Activated gamma-delta T cell treated with Interleukin-2 at 50 U/mL for 16 hours (primary cell): ENCODE data around the gene WNT1.

Experiments
- DNase-seq: peaks from one replicate; pipeline ENCODE4 v3.0.0-alpha.2; 2020

The WNT1 gene

DNA sequence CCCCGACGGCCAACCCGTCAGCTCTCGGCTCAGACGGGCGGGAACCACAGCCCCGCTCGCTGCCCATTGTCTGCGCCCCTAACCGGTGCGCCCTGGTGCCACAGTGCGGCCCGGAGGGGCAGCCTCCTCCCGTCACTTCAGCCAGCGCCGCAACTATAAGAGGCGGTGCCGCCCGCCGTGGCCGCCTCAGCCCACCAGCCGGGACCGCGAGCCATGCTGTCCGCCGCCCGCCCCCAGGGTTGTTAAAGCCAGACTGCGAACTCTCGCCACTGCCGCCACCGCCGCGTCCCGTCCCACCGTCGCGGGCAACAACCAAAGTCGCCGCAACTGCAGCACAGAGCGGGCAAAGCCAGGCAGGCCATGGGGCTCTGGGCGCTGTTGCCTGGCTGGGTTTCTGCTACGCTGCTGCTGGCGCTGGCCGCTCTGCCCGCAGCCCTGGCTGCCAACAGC lies at the start of gene WNT1:
Gene WNT1 (plus strand): TSS at position 32 of the 450 bp plus-strand sequence. CDS start 329 bp downstream, at position 361.
- no peak for DNase-seq

- DNase-seq: no peak
These were observed 48.6 kb upstream of the WNT1 start for GRCh38 chr12:48929551-48929950.

DNA sequence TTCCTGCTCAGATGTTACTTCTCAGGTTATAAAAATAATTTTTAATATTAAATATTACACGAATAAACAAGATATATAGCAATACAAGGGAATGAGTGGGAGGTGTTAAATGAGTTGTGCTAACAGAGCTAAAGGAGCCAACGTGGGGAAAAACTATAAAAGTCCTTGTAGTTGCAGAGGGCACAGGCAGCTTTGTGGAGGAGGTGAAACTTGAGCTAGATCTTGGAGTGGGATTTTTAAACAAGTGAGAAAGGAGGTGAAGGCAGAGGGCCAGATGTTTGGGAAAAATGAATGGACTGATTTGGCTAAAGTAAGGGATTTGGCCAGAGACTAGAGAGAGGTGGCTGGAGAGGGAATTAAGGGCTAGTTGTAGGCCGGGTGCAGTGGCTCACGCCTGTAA lies 47.6 kb upstream of the WNT1 start:
- DNase-seq: no peak

GRCh38 chr12:48932878-48933277 lies 45.2 kb upstream of the WNT1 start:
- peak; percentile 29 for DNase-seq

DNA sequence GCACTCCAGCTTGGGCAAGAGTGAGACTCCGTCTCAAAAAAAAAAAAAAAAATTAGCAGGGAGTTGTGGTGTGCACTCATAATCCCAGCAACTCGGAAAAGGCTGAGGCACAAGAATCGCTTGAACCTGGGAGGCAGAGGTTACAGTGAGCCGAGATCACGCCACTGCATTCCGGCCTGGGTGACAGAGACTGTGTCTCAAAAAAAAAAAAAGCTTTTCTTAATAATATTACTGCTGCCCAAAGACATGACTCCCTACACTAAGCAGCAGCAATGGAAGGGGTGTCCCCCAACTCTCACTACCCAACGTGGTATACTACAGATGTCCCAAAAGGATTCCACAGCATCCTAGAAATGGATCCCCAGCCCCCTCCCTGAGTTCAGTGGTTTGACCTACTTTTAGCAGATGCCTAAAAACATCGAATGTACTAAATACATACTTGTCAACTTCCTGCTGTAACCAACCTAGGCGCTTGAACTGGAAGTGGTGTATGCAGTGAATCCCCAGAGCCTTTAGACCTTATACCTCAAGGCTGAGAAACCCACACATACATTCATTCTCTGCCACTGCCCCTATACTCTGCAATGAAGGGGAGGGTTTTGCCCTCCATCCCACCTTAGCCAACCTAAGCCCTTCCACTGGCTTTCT lies 44.3 kb upstream of the WNT1 start:
- peak; percentile 38 for DNase-seq

DNA sequence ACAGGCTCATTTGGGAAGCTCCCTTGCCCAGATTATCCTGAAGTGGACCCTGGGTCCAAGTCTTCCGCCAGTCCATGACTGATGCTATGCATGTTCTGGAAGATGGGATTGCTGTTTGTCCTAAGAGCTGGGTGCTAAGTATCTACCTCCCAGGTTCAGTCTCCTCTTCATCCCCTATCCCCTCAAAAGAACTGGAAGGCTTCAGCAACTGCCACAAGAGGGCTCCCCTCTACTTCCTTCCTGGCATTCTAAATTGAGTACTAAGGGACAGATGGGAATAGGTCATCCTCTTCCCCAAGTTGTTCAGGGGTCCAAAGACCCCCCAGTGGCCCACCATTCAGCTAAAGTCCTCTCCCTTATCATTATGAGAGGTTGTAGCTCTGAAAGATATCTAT lies 43.8 kb upstream of the WNT1 start:
- no peak for DNase-seq

DNA sequence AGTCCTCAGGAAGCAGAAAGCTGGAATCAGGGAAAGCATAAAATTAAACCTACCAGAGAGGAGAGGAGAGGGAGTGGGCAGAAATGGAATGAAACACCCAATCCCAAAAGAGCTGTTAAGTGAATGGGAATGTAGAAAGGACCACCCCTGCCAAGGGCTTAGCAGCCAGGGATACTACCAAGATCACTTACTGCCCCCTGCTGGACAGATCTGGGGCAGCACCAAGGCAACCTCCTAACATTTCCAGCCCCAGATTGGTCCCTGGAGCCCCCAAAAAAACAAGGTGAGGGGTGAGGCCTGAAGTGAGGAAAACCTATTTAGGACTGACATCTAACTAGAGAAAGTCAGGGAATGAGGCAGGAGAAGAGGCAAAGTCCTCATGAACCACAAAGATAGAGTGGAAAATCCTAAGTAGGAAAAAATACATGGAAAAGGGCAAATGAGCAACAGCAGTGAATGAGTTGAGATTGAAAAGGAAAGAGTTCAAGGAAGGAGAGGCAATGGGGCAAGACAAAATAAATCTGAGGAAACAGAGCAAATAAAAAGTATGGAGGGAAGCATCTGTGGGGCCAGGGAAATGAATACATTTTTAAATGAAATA lies 41.6 kb upstream of the WNT1 start:
- peak; percentile 88 for DNase-seq

- DNase-seq: no peak
These were observed 41.0 kb upstream of the WNT1 start for GRCh38 chr12:48937170-48937569.

- DNase-seq: no peak
These were observed 39.3 kb upstream of the WNT1 start for GRCh38 chr12:48938805-48939204.

DNA sequence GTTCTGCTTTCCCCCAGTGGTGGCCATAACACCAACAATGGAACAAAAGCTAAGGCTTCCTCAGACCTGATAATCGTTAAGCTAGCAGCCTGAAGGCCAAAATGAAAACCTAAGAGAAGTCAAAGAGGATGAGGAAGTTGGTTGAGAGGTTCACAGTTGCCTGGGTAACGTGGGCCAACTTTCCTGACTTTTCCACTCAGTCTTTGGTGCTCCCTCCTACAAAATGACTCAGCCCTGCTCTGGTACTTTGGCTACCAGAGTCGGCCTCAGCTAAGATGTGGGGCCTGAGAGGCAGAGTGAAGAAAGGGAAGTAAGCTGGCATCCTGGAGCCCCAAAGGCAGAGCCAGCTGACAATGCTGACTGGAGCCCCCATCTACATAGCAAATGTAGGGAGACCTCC lies 37.9 kb upstream of the WNT1 start:
- DNase-seq: no peak

- DNase-seq: no peak
These were observed 34.9 kb upstream of the WNT1 start for GRCh38 chr12:48943221-48943620.

- DNase-seq: no peak
These were observed 31.9 kb upstream of the WNT1 start for GRCh38 chr12:48946205-48946604.

DNA sequence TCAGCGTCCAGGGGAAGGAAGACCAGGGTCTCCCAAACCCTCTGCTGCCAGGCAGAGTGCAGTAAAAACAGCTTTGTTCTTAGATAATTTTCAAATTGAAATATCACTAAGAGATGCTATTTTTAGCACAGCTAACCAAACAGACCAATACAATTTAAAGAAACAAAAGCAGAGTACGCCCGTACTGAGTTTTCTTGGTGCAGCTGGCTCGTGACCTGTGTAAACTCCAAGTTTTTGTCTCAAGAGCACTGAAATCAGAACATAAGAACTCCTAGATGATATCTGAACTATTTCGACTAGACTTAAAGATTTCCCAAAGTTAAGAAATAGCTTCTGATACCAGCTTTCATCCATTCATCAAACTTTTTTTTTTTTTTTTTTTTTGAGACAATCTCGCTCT lies 31.2 kb upstream of the WNT1 start:
- no peak for DNase-seq

DNA sequence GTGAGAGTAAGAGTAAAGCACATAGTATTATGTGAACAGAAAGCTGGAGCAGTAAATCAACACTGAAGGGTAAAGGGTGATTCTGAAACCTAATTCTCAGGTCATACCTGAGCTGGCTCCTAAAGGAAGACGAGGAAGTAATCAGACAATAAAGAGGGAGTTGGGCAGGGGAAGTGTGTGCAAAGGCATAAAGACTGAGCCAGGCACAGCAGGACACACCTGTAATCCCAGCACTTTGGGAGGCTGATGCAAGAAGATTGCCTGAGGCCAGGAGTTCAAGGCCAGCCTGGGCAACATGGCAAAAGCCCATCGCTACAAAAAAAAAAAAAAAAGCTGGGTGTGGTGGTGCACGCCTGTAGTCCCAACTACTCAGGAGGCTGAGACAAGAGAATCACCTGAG lies 30.4 kb upstream of the WNT1 start:
- no peak for DNase-seq

DNA sequence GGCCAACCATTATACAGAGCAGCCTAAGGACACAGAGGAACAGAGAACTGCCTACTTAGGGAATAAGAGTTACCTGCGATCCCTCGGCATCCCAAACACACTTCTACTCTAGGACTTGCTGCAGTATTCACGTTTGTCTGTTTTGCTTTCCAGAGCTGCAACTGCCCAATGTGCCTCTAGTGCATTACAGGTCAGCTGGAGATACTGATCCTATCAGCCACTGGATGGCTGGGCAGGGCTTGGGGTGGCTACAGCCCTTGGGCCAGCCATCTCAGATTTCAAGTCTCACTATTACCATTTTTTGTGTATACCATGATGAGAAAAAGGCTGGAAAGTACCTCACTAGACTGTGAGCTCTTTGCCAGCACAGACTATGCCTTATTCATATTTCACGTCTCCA lies 25.4 kb upstream of the WNT1 start:
- no peak for DNase-seq

- no peak for DNase-seq
These were observed 24.1 kb upstream of the WNT1 start for GRCh38 chr12:48954061-48954460.

DNA sequence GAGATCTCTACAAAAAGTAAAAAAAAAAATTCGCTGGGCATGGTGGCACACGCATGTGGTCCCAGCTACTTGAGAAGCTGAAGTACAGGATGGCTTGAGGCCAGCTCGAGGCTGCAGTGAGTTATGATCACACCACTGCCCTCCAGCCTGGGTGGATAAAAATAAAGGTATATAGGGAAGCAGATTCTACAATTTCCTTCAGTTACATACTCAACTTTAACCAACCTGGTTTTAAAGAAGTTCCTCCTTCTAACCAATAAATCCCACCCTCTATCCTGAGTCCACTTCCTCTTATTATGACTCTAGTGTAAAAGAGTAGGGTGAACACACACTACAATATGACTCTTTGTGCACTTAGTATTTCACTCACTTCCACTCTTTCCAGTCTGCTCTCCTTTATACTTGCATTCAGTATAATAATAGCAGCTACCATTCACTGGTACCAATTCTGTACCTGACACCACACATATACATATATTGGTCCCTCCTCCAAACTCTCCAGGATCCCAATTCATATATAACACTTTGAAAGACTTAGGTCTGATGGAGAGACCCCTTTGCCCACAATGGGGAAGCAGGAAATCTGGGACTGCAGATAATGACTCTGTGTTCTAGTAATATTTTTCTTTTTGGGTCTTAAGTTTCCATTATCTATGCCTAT lies 23.2 kb upstream of the WNT1 start:
- no peak for DNase-seq

DNA sequence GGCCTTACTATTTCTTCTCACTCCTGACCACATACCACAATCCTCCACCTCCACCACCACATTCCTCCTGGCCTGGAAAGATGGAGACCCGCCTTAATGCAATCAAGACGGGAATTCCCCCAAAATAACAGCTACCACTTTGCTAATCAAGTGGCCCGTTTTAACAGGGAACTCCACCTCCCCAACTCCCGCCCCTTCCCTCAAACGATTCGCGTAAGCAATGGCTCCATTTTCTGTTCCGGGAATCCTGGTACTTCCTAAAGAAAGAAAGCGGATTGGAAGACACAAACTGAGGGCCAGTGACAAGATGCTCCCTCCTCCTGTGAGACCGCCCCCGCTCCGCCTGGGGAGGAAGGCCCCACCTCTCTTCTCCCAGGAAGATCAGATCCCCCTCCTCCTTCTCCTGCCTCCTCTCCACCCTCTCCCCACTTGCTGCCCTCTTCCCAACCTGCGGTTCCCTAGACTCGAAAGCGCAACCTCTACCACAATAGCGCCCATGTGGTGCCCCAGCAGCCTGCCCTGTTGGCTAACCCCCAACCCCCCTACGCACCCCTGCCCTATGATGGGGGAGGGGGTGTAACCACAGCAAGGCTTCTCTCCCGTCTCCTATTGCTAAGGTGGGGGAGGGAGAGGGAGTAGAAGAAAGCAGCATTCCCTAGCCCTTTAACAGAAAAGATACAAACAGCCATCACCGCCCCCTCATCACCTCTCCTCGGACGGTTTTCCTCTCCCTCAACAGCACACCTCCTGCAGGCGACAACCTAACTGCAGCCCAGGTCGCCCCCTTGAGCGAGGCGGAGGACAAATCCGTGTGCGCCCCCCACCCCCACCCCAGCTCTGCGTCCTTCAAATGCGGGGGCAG lies 21.6 kb upstream of the WNT1 start:
- DNase-seq: no peak

- DNase-seq: peak; percentile 91
These were observed 20.7 kb upstream of the WNT1 start, which contains the start of gene ARF3 for GRCh38 chr12:48957141-48958048. Gene ARF3, minus strand, starts transcription at chr12:48957487. Its CDS starts 16,392 bp downstream, at chr12:48941095.

DNA sequence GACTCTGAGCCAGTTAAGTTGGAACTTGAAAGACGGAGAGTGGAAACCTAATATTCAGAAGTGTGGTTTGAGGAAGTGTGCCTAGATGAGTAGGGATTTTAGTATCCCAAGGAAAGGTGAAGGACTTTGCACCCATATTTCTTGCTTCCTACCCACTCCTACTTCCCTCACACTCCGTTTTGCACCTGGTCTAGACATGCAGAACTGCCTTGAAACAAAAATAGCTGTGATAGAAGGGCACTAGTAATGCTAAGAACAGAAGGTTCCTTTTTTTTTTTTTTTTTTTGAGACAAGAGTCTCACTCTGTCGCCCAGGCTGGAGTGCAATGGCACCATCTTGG lies 20.1 kb upstream of the WNT1 start:
- no peak for DNase-seq

- DNase-seq: no peak
These were observed 17.3 kb upstream of the WNT1 start for GRCh38 chr12:48960834-48961233.

GRCh38 chr12:48961331-48961730 lies 16.8 kb upstream of the WNT1 start:
- no peak for DNase-seq
